Activated CD8-positive, alpha-beta T cell treated with anti-CD3 and anti-CD28 coated beads, Interleukin-2, amount 10 ng/mL, durations not matched to agents 7 days and 5 days (primary cell): ENCODE data around the gene CERS6. TPM values are rescaled to one million over a fixed set of nuclear protein-coding genes. Genes with fewer than 3 reads are reported as not detected.

ENCODE experiments used
- ATAC-seq: fragments of 150-1000 bp; cut with Tn5 transposase; one replicate; pipeline ENCODE4 v1.10.0; 2021; ENCODE audit warnings: moderate library complexity
- CTCF ChIA-PET: fragments of 350-600 bp; sonication (Branson Sonifier 250); formaldehyde crosslinking; loops from one replicate; lab custom pipeline; 2021; ENCODE audit warnings: antibody characterized with exemption; lab: Charles Lee
- POLR2A ChIA-PET: fragments of 350-600 bp; sonication (Branson Sonifier 250); formaldehyde crosslinking; loops from one replicate; lab custom pipeline; 2021; ENCODE audit warnings: antibody characterized with exemption; lab: Charles Lee
- DNase-seq: peaks from one replicate; pipeline ENCODE4 v3.0.0-alpha.2; 2020
- H3K27ac Mint-ChIP-seq: one replicate; pipeline ENCODE4 v1.8.0; 2021; ENCODE audit warnings: mild to moderate bottlenecking, mixed read lengths
- H3K27me3 Mint-ChIP-seq: one replicate; pipeline ENCODE4 v1.8.0; 2021; ENCODE audit warnings: low read depth, mixed read lengths
- H3K36me3 Mint-ChIP-seq: one replicate; pipeline ENCODE4 v1.8.0; 2021; ENCODE audit warnings: low read depth, mixed read lengths
- H3K4me1 Mint-ChIP-seq: one replicate; pipeline ENCODE4 v1.8.0; 2021; ENCODE audit warnings: low read depth, mixed read lengths
- H3K4me3 Mint-ChIP-seq: one replicate; pipeline ENCODE4 v1.8.0; 2021; ENCODE audit warnings: mild to moderate bottlenecking, mixed read lengths
- H3K9me3 Mint-ChIP-seq: one replicate; pipeline ENCODE4 v1.8.0; 2022; ENCODE audit warnings: mixed read lengths; ENCODE audit not compliant: insufficient read depth
- total RNA-seq, 2 experiments: library from RNA; stranded (reverse); gene quantifications; one replicate each; pipeline ENCODE4 v1.2.3, GENCODE V29; 2021

Gene CERS6
- total RNA-seq, 2 experiments from 2014 or later = 13.1 to 14.5 TPM

GRCh38 chr2:168722592-168722991, 266.5 kb downstream of the CERS6 start:
- POLR2A ChIA-PET = no interaction called here
- DNase-seq = no peak

GRCh38 chr2:168723275-168723899, 267.3 kb downstream of the CERS6 start:
- H3K9me3 Mint-ChIP-seq = no peaks in the 10 kb centered on the region
- ChIA-PET CTCF (no interaction called here), POLR2A (no interaction called here)
- no peak overlapping the region for H3K4me3 Mint-ChIP-seq
- DNase-seq (no peak), ATAC-seq (no peak)
- H3K27ac Mint-ChIP-seq = no peak overlapping the region
- H3K27me3 Mint-ChIP-seq = no peaks in the 10 kb centered on the region
- peaks cover 6% of the 10 kb centered on the region for H3K4me1 Mint-ChIP-seq
- peaks cover 16% of the 10 kb centered on the region for H3K36me3 Mint-ChIP-seq

More at GRCh38 chr2:168722592-168722991, 266.5 kb downstream of the CERS6 start:
- H3K4me3 Mint-ChIP-seq = no peak overlapping the region
- peaks cover 14% of the 10 kb centered on the region for H3K4me1 Mint-ChIP-seq
- peaks cover 19% of the 10 kb centered on the region for H3K36me3 Mint-ChIP-seq
- CTCF ChIA-PET = no interaction called here
- no peak overlapping the region for H3K27ac Mint-ChIP-seq
- H3K27me3 Mint-ChIP-seq = no peaks in the 10 kb centered on the region
- no peaks in the 10 kb centered on the region for H3K9me3 Mint-ChIP-seq
- ATAC-seq = no peak

GRCh38 chr2:168726375-168726774, 270.3 kb downstream of the CERS6 start:
- DNase-seq = no peak
- Mint-ChIP-seq H3K4me1 (no peaks in the 10 kb centered on the region), H3K27ac (no peak overlapping the region), H3K36me3 (peaks cover 7% of the 10 kb centered on the region), H3K27me3 (no peaks in the 10 kb centered on the region), H3K4me3 (no peak overlapping the region), H3K9me3 (no peaks in the 10 kb centered on the region)
- POLR2A ChIA-PET = no interaction called here
- CTCF ChIA-PET = no interaction called here
- ATAC-seq = no peak

GRCh38 chr2:168727904-168728470, 271.9 kb downstream of the CERS6 start:
- CTCF ChIA-PET = no interaction called here
- POLR2A ChIA-PET = no interaction called here
- DNase-seq (no peak), ATAC-seq (no peak)
- no peaks in the 10 kb centered on the region for H3K27me3 Mint-ChIP-seq
- H3K36me3 Mint-ChIP-seq = peaks cover 7% of the 10 kb centered on the region
- H3K9me3 Mint-ChIP-seq = no peaks in the 10 kb centered on the region
- no peaks in the 10 kb centered on the region for H3K4me1 Mint-ChIP-seq
- H3K27ac Mint-ChIP-seq = no peak overlapping the region
- H3K4me3 Mint-ChIP-seq = no peak overlapping the region

GRCh38 chr2:168729455-168729854, 273.4 kb downstream of the CERS6 start:
- Mint-ChIP-seq H3K9me3 (no peaks in the 10 kb centered on the region), H3K4me1 (no peaks in the 10 kb centered on the region)
- CTCF ChIA-PET = no interaction called here

GRCh38 chr2:168730344-168730743, 274.3 kb downstream of the CERS6 start:
- H3K4me1 Mint-ChIP-seq = no peaks in the 10 kb centered on the region
- H3K9me3 Mint-ChIP-seq = no peaks in the 10 kb centered on the region
- H3K27me3 Mint-ChIP-seq = no peaks in the 10 kb centered on the region
- H3K4me3 Mint-ChIP-seq = no peak overlapping the region
- no peak overlapping the region for H3K27ac Mint-ChIP-seq
- ChIA-PET CTCF (interaction anchor here (1.2 kb wide), 1 partner anchor 9 kb away, joined by 3 read pairs; no protein-coding TSS in a partner anchor), POLR2A (no interaction called here)
- no peaks in the 10 kb centered on the region for H3K36me3 Mint-ChIP-seq
- DNase-seq (no peak), ATAC-seq (no peak)

More at GRCh38 chr2:168729455-168729854, 273.4 kb downstream of the CERS6 start:
- no peak overlapping the region for H3K27ac Mint-ChIP-seq
- H3K36me3 Mint-ChIP-seq = no peaks in the 10 kb centered on the region
- POLR2A ChIA-PET = interaction anchor here (0.5 kb wide), 1 partner anchor 9 kb away, joined by 3 read pairs; no protein-coding TSS in a partner anchor
- no peak overlapping the region for H3K4me3 Mint-ChIP-seq
- no peaks in the 10 kb centered on the region for H3K27me3 Mint-ChIP-seq
- ATAC-seq = no peak
- DNase-seq = no peak

GRCh38 chr2:168731002-168731401, 274.9 kb downstream of the CERS6 start:
- Mint-ChIP-seq H3K27ac (no peak overlapping the region), H3K36me3 (no peaks in the 10 kb centered on the region), H3K4me1 (no peaks in the 10 kb centered on the region), H3K9me3 (no peaks in the 10 kb centered on the region), H3K27me3 (no peaks in the 10 kb centered on the region), H3K4me3 (no peak overlapping the region)
- no peak for DNase-seq
- ChIA-PET CTCF (interaction anchor here (1.2 kb wide), 1 partner anchor 10 kb away, joined by 3 read pairs; no protein-coding TSS in a partner anchor), POLR2A (no interaction called here)
- ATAC-seq = no peak

- no peaks in the 10 kb centered on the region for H3K9me3 Mint-ChIP-seq
Observed at GRCh38 chr2:168731616-168732015, 275.5 kb downstream of the CERS6 start.

GRCh38 chr2:168732100-168732499, 276.0 kb downstream of the CERS6 start:
- H3K27ac Mint-ChIP-seq = no peak overlapping the region
- H3K4me3 Mint-ChIP-seq = no peak overlapping the region
- DNase-seq (no peak), ATAC-seq (no peak)
- no peaks in the 10 kb centered on the region for H3K4me1 Mint-ChIP-seq
- H3K36me3 Mint-ChIP-seq = no peaks in the 10 kb centered on the region
- CTCF ChIA-PET = interaction anchor here (1.1 kb wide), 1 partner anchor 14 kb away, joined by 3 read pairs; no protein-coding TSS in a partner anchor
- no peaks in the 10 kb centered on the region for H3K9me3 Mint-ChIP-seq
- H3K27me3 Mint-ChIP-seq = no peaks in the 10 kb centered on the region
- POLR2A ChIA-PET = no interaction called here

More at GRCh38 chr2:168731616-168732015, 275.5 kb downstream of the CERS6 start:
- ChIA-PET POLR2A (no interaction called here), CTCF (interaction anchor here (1.1 kb wide), 1 partner anchor 14 kb away, joined by 3 read pairs; no protein-coding TSS in a partner anchor)
- Mint-ChIP-seq H3K27me3 (no peaks in the 10 kb centered on the region), H3K36me3 (no peaks in the 10 kb centered on the region), H3K27ac (no peak overlapping the region), H3K4me1 (no peaks in the 10 kb centered on the region), H3K4me3 (no peak overlapping the region)
- ATAC-seq (no peak), DNase-seq (no peak)

GRCh38 chr2:168732506-168732905, 276.4 kb downstream of the CERS6 start:
- Mint-ChIP-seq H3K4me3 (no peak overlapping the region), H3K27me3 (no peaks in the 10 kb centered on the region), H3K36me3 (no peaks in the 10 kb centered on the region), H3K9me3 (no peaks in the 10 kb centered on the region), H3K27ac (no peak overlapping the region), H3K4me1 (peaks cover under 1% of the 10 kb centered on the region)
- POLR2A ChIA-PET = no interaction called here
- CTCF ChIA-PET = interaction anchor here (1.1 kb wide), 1 partner anchor 15 kb away, joined by 3 read pairs; no protein-coding TSS in a partner anchor
- ATAC-seq = no peak
- no peak for DNase-seq

- Mint-ChIP-seq H3K27ac (no peak overlapping the region), H3K9me3 (no peaks in the 10 kb centered on the region), H3K4me1 (peaks cover 3% of the 10 kb centered on the region), H3K4me3 (no peak overlapping the region), H3K27me3 (no peaks in the 10 kb centered on the region), H3K36me3 (no peaks in the 10 kb centered on the region)
- DNase-seq (no peak), ATAC-seq (no peak)
- ChIA-PET POLR2A (no interaction called here), CTCF (no interaction called here)
Observed at GRCh38 chr2:168734199-168734760, 278.2 kb downstream of the CERS6 start.
